H1 (cell line): ENCODE results near the gene MCFD2. TPM values are rescaled to one million over a fixed set of nuclear protein-coding genes. Genes with fewer than 3 reads are reported as not detected.

Experiments
- CTCF ChIA-PET: fragments of 300-600 bp; sonication (Branson Sonifier 250); formaldehyde crosslinking; loops from one replicate; lab custom pipeline; 2021; ENCODE audit not compliant: partially characterized antibody; lab: Charles Lee
- POLR2A ChIA-PET: fragments of 300-600 bp; sonication (Branson Sonifier 250); formaldehyde crosslinking; loops from one replicate; lab custom pipeline; 2021; ENCODE audit warnings: inconsistent platforms; ENCODE audit not compliant: partially characterized antibody; lab: Charles Lee
- DNase-seq, 2 experiments: peaks; one replicate each; pipeline versions ENCODE4 v3.0.0 to v3.0.0-alpha.2; 2010 to 2022; ENCODE audit warnings: low spot score in 2 of 2, low read depth in 1 of 2, mixed read lengths in 1 of 2
- FAIRE-seq: peaks from 2 replicates; lab custom pipeline; 2011; peaks lifted over from hg19 to GRCh38; lab: Jason Lieb, UNC
- H2AFZ ChIP-seq: 2 replicates; pipeline ENCODE4 v1.8.1; 2012; ENCODE audit warnings: low read length, inconsistent platforms
- H2AK5ac ChIP-seq: 2 replicates; pipeline ENCODE4 v1.6.1; 2013; ENCODE audit warnings: low read depth, low read length
- H2BK120ac ChIP-seq: replicated peaks from 2 replicates; pipeline ENCODE3; 2013; ENCODE audit warnings: low read depth, low read length, inconsistent platforms
- H2BK12ac ChIP-seq: 2 replicates; pipeline ENCODE4 v1.6.1; 2013; ENCODE audit warnings: low read depth, low read length
- H2BK15ac ChIP-seq: 2 replicates; pipeline ENCODE4 v1.6.1; 2013; ENCODE audit warnings: low read length
- H2BK20ac ChIP-seq: 2 replicates; pipeline ENCODE4 v1.6.1; 2013; ENCODE audit warnings: low read length
- H2BK5ac ChIP-seq: 2 replicates; pipeline ENCODE4 v1.6.1; 2013; ENCODE audit warnings: low read depth, low read length
- H3K14ac ChIP-seq: 2 replicates; pipeline ENCODE4 v1.6.1; 2013; ENCODE audit warnings: inconsistent platforms; ENCODE audit not compliant: insufficient read length
- H3K18ac ChIP-seq: 2 replicates; pipeline ENCODE4 v1.6.1; 2013; ENCODE audit warnings: low read length; ENCODE audit errors: extremely low read depth
- H3K23ac ChIP-seq: 2 replicates; pipeline ENCODE4 v1.6.1; 2013; ENCODE audit warnings: inconsistent platforms; ENCODE audit not compliant: insufficient read length
- H3K23me2 ChIP-seq: 2 replicates; pipeline ENCODE4 v1.6.1; 2013; ENCODE audit warnings: low read depth, low read length
- H3K27ac ChIP-seq: 2 replicates; pipeline ENCODE4 v1.6.1; 2011; ENCODE audit warnings: low read depth, low read length, inconsistent platforms
- H3K27me3 ChIP-seq, 4 experiments: replicated peaks in 1 of 4; 1 replicate in 1 of 4; 2 replicates in 3 of 4; pipeline versions ENCODE4 v1.6.1 to v1.8.1; 2011 to 2013; ENCODE audit warnings: low read length in 3 of 4, mild to moderate bottlenecking in 3 of 4, inconsistent platforms in 2 of 4, mixed read lengths in 2 of 4, moderate library complexity in 1 of 4; ENCODE audit not compliant: control insufficient read depth in 3 of 4, insufficient read depth in 3 of 4; ENCODE audit errors: extremely low read depth in 1 of 4
- H3K36me3 ChIP-seq, 4 experiments: 2 replicates each; pipeline versions ENCODE4 v1.6.1 to v1.8.1; 2011 to 2013; ENCODE audit warnings: mild to moderate bottlenecking in 4 of 4, low read length in 3 of 4, moderate library complexity in 2 of 4, control low read depth in 1 of 4, inconsistent platforms in 1 of 4; ENCODE audit not compliant: insufficient read depth in 4 of 4, control insufficient read depth in 2 of 4
- H3K4ac ChIP-seq: replicated peaks from 2 replicates; pipeline ENCODE3; 2013; ENCODE audit warnings: low read length, low read depth, mixed read lengths, inconsistent platforms; ENCODE audit not compliant: insufficient read length
- H3K4me1 ChIP-seq, 4 experiments: replicated peaks in 1 of 4; 1 replicate in 1 of 4; 2 replicates in 3 of 4; pipeline versions ENCODE4 v1.6.1 to v1.8.1; 2011 to 2013; ENCODE audit warnings: low read length in 3 of 4, inconsistent platforms in 2 of 4, mixed read lengths in 1 of 4; ENCODE audit not compliant: insufficient read depth in 4 of 4, control insufficient read depth in 3 of 4
- H3K4me2 ChIP-seq, 2 experiments: 2 replicates each; pipeline versions ENCODE4 v1.6.1 to v1.8.1; 2011 to 2013; ENCODE audit warnings: low read depth in 2 of 2, low read length in 2 of 2, control low read depth in 1 of 2, inconsistent platforms in 1 of 2, mild to moderate bottlenecking in 1 of 2; ENCODE audit not compliant: insufficient read depth in 1 of 2
- H3K4me3 ChIP-seq, 4 experiments: fragments of 200-600, 300-600 bp in 1 of 4; sonication (generic), shearing (Covaris generic), sonication (Bioruptor Twin) in 1 of 4; 2 replicates each; pipeline versions ENCODE4 v1.5.1 to v1.8.1; 2011 to 2016; ENCODE audit warnings: low read length in 4 of 4, low read depth in 3 of 4, control low read depth in 2 of 4, inconsistent platforms in 2 of 4, mild to moderate bottlenecking in 2 of 4, mixed read lengths in 1 of 4, moderate library complexity in 1 of 4; ENCODE audit not compliant: insufficient read depth in 2 of 4; ENCODE audit errors: extremely low read depth in 1 of 4
- H3K56ac ChIP-seq: replicated peaks from 2 replicates; pipeline ENCODE3; 2013; ENCODE audit warnings: low read depth, mild to moderate bottlenecking, mixed read lengths, low read length, inconsistent platforms; ENCODE audit not compliant: insufficient read length
- H3K79me1 ChIP-seq: 2 replicates; pipeline ENCODE4 v1.6.1; 2013; ENCODE audit warnings: low read depth, low read length, control low read depth
- H3K79me2 ChIP-seq, 2 experiments: 2 replicates each; pipeline versions ENCODE4 v1.6.1 to v1.8.1; 2012 to 2013; ENCODE audit warnings: low read length in 2 of 2, mild to moderate bottlenecking in 2 of 2, inconsistent platforms in 1 of 2; ENCODE audit not compliant: insufficient read depth in 2 of 2, control insufficient read depth in 1 of 2
- H3K9ac ChIP-seq, 4 experiments: replicated peaks in 1 of 4; 1 replicate in 1 of 4; 2 replicates in 3 of 4; pipeline versions ENCODE4 v1.6.1 to v1.8.1; 2011 to 2013; ENCODE audit warnings: low read depth in 3 of 4, low read length in 3 of 4, control low read depth in 2 of 4, mild to moderate bottlenecking in 2 of 4, moderate library complexity in 2 of 4, inconsistent platforms in 1 of 4; ENCODE audit errors: extremely low read depth in 1 of 4
- H3K9me3 ChIP-seq, 2 experiments: 2 replicates each; pipeline versions ENCODE4 v1.6.1 to v1.8.1; 2012 to 2013; ENCODE audit warnings: mild to moderate bottlenecking in 2 of 2, moderate library complexity in 2 of 2, control low read depth in 1 of 2, inconsistent platforms in 1 of 2, low read depth in 1 of 2, low read length in 1 of 2, mixed read lengths in 1 of 2; ENCODE audit not compliant: insufficient read depth in 2 of 2
- H4K20me1 ChIP-seq, 2 experiments: replicated peaks in 1 of 2; 2 replicates each; pipeline versions ENCODE3 to v1.8.1; 2011 to 2013; ENCODE audit warnings: inconsistent platforms in 2 of 2, low read length in 2 of 2, mild to moderate bottlenecking in 1 of 2; ENCODE audit not compliant: insufficient read depth in 2 of 2, control insufficient read depth in 1 of 2
- H4K5ac ChIP-seq: 2 replicates; pipeline ENCODE4 v1.6.1; 2013; ENCODE audit warnings: low read length, low read depth, mixed read lengths, inconsistent platforms; ENCODE audit not compliant: insufficient read length
- H4K8ac ChIP-seq: 2 replicates; pipeline ENCODE4 v1.8.0; 2013; ENCODE audit warnings: mild to moderate bottlenecking, moderate library complexity, low read length, inconsistent platforms; ENCODE audit not compliant: insufficient read depth; ENCODE audit errors: extremely low read depth
- H4K91ac ChIP-seq: replicated peaks from 2 replicates; pipeline ENCODE3; 2013; ENCODE audit warnings: low read length, mixed read lengths, inconsistent platforms; ENCODE audit not compliant: insufficient read length
- HDAC6 ChIP-seq: IDR thresholded peaks from one replicate; pipeline ENCODE4 v1.7.1; 2012; ENCODE audit warnings: low read depth, mild to moderate bottlenecking, inconsistent platforms, low read length, moderate library complexity
- RAD21 ChIP-seq, 2 experiments: IDR thresholded peaks in 1 of 2; conservative IDR thresholded peaks in 1 of 2; 2 replicates each; pipeline ENCODE4 v1.6.1; 2011; ENCODE audit warnings: low read depth in 2 of 2, low read length in 2 of 2, improper control_type of control experiment in 1 of 2, inconsistent platforms in 1 of 2, mild to moderate bottlenecking in 1 of 2, moderate library complexity in 1 of 2
- WGBS, 2 experiments: shearing (Covaris generic) in 1 of 2; methylation state at CpG; one replicate each; pipeline versions ENCODE4 v1.1.6 to v1.1.7; 2013 to 2015; ENCODE audit warnings: low lambda C conversion rate in 2 of 2, mixed read lengths in 2 of 2, inconsistent platforms in 1 of 2, low coverage in 1 of 2, missing lambda C conversion rate in 1 of 2; ENCODE audit not compliant: insufficient replicate concordance in 2 of 2, insufficient coverage in 1 of 2, insufficient read length in 1 of 2; ENCODE audit errors: extremely low coverage in 1 of 2, missing lambda C conversion rate in 1 of 2; 5-methylcytosine and 5-hydroxymethylcytosine counted together
- polyA plus RNA-seq, 7 experiments: library from polyadenylated mRNA; depleted of rRNA in 3 of 7; stranded (reverse) in 5 of 7; unstranded in 2 of 7; fragments of >200 nt in 5 of 7; fragments of 200-250 nt in 2 of 7; gene quantifications; 1 replicate in 5 of 7; 2 replicates in 1 of 7; 4 replicates in 1 of 7; pipeline versions ENCODE4 v1.2.1 to v1.2.3, GENCODE V29; 2011 to 2013; ENCODE audit warnings: missing spikeins in 2 of 7, mixed read lengths in 2 of 7
- total RNA-seq: library from RNA; stranded (reverse); fragmentation: NEBNext Ultra II Directional; extraction: Animal tissue kit (Norgen Biotek cat#: 25700); gene quantifications from 2 replicates; pipeline ENCODE4 v1.2.1, GENCODE V29; 2021
- TF ChIP-seq, protein P1 (sequence below): IDR thresholded peaks from 2 replicates; pipeline ENCODE4 v1.6.1; 2012; ENCODE audit warnings: low read length, inconsistent platforms

The MCFD2 gene
- total and polyA plus RNA-seq, 2 of the 8 experiments (the other 6 are each of a cell fraction or from before 2014, with no cell fraction given) = 35.2 to 76.2 TPM

DNA sequence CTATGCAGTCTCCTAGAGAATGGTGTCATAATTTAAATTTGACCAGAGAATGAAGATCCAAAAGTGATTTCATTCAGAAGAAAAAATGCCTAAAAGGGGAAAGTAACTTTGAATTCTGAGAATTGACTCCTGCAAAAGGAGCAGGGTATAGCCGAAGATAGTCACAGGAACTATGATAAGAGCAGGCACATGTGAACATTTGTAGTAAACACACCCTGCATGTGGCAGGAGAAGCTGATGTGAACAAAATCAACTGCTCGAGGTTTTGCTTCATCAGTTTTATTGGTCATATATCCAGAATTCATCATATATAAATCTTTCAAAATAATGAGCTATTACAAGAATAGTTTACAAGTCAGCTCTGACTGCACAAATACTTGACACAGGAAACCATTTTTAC is 14.0 kb downstream of the MCFD2 start:
- peaks cover 2 to 13% (median 8%) of the 10 kb centered on the region in 4 experiments; a peak in 7 of 8 replicates for H3K36me3 ChIP-seq
- 0 out of 4 replicates have a peak, but pooled peaks cover 0 to 2% of the 10 kb centered on the region in 2 experiments for H3K79me2 ChIP-seq
- no peak overlapping the region for H2AK5ac ChIP-seq
- POLR2A ChIA-PET = interaction anchor here (0.6 to 0.9 kb wide), 2 partner anchors 15 to 79 kb away, joined by 3 to 4 read pairs; no protein-coding TSS in a partner anchor
- H2BK15ac ChIP-seq = no peak overlapping the region
- WGBS, 2 experiments = 95% methylated on average over 2 of the region's 2 CpGs; no CpG with 5 or more reads in 1 of the 2 experiments
- H3K14ac ChIP-seq = no peak overlapping the region
- no peaks in the 10 kb centered on the region for H3K23me2 ChIP-seq
- CTCF ChIA-PET = interaction anchor here (0.6 to 1.0 kb wide), 3 partner anchors 123 to 928 kb away, joined by 3 read pairs; no protein-coding TSS in a partner anchor
- TF ChIP-seq HDAC6 (no peak), RAD21 (IDR thresholded peaks at IDR 0.05 in 1 of 2, conservative IDR thresholded peaks at IDR 0.05 in 1 of 2; ENCODE audit: low read depth in 2 of 2, low read length in 2 of 2) (no peak)
- TF ChIP-seq, protein P1, sequence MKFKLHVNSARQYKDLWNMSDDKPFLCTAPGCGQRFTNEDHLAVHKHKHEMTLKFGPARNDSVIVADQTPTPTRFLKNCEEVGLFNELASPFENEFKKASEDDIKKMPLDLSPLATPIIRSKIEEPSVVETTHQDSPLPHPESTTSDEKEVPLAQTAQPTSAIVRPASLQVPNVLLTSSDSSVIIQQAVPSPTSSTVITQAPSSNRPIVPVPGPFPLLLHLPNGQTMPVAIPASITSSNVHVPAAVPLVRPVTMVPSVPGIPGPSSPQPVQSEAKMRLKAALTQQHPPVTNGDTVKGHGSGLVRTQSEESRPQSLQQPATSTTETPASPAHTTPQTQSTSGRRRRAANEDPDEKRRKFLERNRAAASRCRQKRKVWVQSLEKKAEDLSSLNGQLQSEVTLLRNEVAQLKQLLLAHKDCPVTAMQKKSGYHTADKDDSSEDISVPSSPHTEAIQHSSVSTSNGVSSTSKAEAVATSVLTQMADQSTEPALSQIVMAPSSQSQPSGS = no peak
- no peak overlapping the region for H4K91ac ChIP-seq
- FAIRE-seq (no peak), DNase-seq (no peak)
- H2BK12ac ChIP-seq = no peak overlapping the region
- H4K8ac ChIP-seq = no peak overlapping the region
- no peaks in the 10 kb centered on the region for H3K9me3 ChIP-seq
- no peak overlapping the region for H2BK5ac ChIP-seq
- H2BK120ac ChIP-seq = no peak overlapping the region
- H3K79me1 ChIP-seq = no peaks in the 10 kb centered on the region
- no peak overlapping the region for H3K4ac ChIP-seq
- H3K18ac ChIP-seq = no peak overlapping the region
- no peak overlapping the region for H3K4me3 ChIP-seq
- H3K27me3 ChIP-seq = no peaks in the 10 kb centered on the region
- no peak overlapping the region for H3K56ac ChIP-seq
- H3K9ac ChIP-seq = no peak overlapping the region
- no peak overlapping the region for H3K23ac ChIP-seq
- peaks cover 0 to 2% of the 10 kb centered on the region in 2 experiments for H4K20me1 ChIP-seq
- H3K4me2 ChIP-seq = no peak overlapping the region
- no peak overlapping the region for H2AFZ ChIP-seq
- H3K4me1 ChIP-seq = no peaks in the 10 kb centered on the region
- H3K27ac ChIP-seq = no peak overlapping the region
- H2BK20ac ChIP-seq = no peak overlapping the region
- H4K5ac ChIP-seq = no peak overlapping the region
